Gastroesophageal sphincter (tissue), 3 donors: ENCODE data around the gene CYTL1.

Source experiments
- CTCF ChIP-seq, 4 experiments: fragments of 200-600 bp in 2 of 4; fragments of 450-650 bp in 2 of 4; sonication (generic) in 1 of 4; IDR thresholded peaks; one replicate each; pipeline ENCODE4 v1.5.1; 2017 to 2019; ENCODE audit warnings: antibody characterized with exemption in 4 of 4, mild to moderate bottlenecking in 2 of 4, moderate library complexity in 2 of 4
- EP300 ChIP-seq: sonication (generic); formaldehyde crosslinking; IDR thresholded peaks from one replicate; pipeline ENCODE4 v1.6.1; 2017; ENCODE audit warnings: antibody characterized with exemption, mild to moderate bottlenecking
- POLR2A ChIP-seq, 2 donors: fragments of 450-650 bp; IDR thresholded peaks; one replicate each; pipeline ENCODE4 v1.6.1; 2017; ENCODE audit warnings: antibody characterized with exemption in 2 of 2, mild to moderate bottlenecking in 2 of 2, moderate library complexity in 1 of 2
- POLR2AphosphoS5 ChIP-seq: sonication (generic); formaldehyde crosslinking; IDR thresholded peaks from one replicate; pipeline ENCODE4 v1.6.1; 2017; ENCODE audit warnings: antibody characterized with exemption

- no peak for TF ChIP-seq CTCF (IDR thresholded peaks at IDR 0.05)
- TF ChIP-seq POLR2A (IDR thresholded peaks at IDR 0.05), result no peak
- TF ChIP-seq POLR2AphosphoS5, result no peak
- TF ChIP-seq EP300, result no peak
Observed at GRCh38 chr4:5003918-5004317, 15.3 kb downstream of the CYTL1 start.
